Measurements from ENCODE around the gene PRR30.

- TF ChIP-seq CTCF (IDR thresholded peaks at IDR 0.05 in 4 of 5, conservative IDR thresholded peaks at IDR 0.05 in 1 of 5) (no peak), POLR2A (IDR thresholded peaks at IDR 0.05) (no peak)
Measured at GRCh38 chr2:27094353-27094984, 44.7 kb downstream of the PRR30 start.
